Stimulated activated CD4-positive, alpha-beta T cell treated with anti-CD3 and anti-CD28 coated beads, Interleukin-15, amount 100 ng/mL, for 1 hour (primary cell): Measurements from ENCODE around the gene OSBPL5.
"Not testable (repeated sequence)": the region's sequence is repeated elsewhere in the genome, so short reads cannot be mapped to it uniquely, and the experiment has no call there.

ENCODE experiments used
- DNase-seq, 2 donors: peaks; one replicate each; pipeline ENCODE4 v3.0.0-alpha.2; 2020; ENCODE audit warnings: low read depth in 1 of 2, low spot score in 1 of 2

Gene OSBPL5

DNA sequence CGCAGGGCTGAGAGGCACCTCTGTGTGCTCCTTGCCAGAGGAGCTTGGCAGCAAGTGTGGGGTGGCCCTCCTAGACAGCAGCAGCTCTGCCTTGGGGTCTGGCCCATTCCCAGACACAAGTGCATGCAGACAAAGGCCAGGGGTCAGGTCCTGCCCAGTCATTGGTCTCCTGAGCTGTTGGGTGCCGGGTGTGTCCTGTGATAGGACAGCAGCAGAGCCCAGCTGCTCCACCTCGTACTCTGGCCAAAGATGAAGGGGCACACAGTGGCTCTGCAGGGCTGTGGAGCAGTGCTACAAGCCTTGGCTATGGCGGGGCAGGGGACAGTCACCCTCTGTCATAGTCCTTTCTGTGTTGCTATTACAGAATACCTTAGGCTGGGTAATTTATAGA lies 17.3 kb upstream of the OSBPL5 start:
- DNase-seq, result no peak

DNA sequence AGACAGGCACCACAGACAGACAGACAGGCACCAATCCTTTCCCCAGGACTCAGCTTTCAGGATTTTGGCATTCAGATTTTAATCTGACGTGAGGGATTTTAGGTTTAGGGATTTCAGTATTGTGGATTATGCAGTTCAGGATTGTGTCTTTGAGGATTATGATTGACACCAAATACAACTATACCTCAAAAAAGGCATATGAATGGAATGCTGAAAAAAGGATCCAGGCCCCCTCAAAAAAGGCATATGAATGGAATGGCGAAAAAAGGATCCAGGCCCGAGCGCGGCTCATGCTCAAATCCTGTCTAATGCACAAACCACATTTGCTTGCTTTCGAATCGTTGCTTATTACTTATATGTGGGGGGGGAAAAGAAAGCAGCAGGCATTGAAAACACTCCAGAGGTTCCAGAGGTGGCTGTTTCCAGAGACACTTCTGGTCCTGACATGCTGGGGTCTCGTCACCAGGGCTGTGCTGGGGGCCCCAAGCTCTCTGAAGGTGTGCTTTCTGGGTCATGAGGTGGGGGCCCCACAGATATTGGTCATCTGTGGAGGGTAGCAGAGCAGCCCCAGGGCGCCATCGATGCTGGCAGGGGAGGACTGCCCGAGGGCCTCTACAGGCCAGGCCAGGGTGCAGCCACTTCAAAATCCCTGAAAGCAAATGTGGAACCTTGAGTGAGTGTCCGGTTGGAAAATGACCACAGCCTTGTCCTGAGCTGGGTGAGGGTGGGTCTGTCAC lies 16.8 kb upstream of the OSBPL5 start:
- no peak for DNase-seq

DNA sequence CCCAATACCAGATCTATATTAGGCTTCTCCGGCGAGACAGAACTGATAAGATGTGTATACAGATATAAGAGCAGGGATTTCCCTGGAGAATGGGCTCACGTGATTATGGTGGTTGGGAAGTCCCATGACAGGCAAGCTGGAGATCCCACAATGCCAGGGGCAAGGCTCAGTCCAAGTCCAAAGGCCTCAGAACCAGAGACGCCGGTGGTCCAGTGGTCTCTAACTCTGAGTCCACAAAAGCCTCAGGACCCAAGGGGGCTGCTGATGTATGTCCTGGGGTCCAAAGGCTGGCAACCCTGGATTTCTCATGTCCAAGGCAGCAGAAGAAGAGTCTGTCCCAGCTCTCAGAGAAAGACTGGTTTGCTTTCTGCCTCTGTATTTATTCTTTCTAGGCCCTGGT lies 15.8 kb upstream of the OSBPL5 start:
- DNase-seq, result no peak

DNA sequence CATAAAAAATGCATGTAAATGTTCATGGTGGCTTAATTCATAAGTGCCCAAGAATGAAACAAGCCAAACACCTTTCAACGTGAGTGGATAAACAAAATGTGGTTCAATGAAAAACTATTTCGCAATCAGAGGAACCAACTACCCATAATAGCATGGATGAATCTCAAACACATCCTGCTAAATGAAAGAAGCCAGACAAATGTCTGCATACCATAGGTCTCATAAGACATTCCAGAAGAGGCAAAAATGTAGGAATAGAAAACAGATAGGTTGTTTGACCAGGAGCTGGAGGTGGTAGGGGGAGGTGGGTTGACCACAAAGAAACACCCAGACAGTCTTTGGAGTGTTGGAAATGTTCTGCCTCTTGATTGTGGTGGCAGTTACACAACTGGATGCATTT lies 13.2 kb upstream of the OSBPL5 start:
- DNase-seq, result no peak

DNA sequence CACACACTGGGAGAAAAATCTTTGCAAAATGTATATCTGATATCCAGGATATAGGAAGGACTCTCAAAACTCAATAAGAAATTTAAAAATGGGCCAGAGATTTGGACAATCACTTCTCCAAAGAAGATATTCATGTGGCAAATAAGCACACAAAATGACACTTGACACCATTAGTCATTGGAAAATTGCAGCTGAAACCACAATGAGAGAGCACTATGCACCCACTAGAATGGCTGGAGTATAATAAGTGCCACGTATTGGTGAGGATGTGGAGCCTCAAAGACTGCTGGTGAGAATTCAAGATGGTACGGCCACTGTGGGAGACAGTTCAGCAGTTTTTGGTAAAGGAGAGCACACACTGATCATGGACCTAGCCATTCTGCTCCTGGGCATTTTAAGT lies 12.8 kb upstream of the OSBPL5 start:
- no peak for DNase-seq

DNA sequence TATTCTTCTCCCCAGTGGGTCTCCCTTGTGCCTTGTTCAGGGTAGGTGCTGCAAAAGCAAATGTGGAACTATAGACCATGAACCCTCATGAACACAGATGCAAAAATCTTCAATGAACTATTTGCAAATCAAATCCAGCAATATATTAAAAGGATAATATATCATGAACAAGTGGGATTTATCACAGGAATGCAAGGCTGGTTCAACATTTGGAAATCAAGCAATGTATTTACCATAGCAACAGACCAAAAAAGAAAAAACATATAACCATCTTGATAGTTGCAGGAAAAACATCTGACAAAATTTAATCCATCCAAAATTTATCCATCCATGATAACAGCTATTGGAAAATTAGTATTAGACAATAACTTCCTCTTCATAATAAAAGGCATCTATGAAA lies 11.4 kb upstream of the OSBPL5 start:
- DNase-seq, result no peak

DNA sequence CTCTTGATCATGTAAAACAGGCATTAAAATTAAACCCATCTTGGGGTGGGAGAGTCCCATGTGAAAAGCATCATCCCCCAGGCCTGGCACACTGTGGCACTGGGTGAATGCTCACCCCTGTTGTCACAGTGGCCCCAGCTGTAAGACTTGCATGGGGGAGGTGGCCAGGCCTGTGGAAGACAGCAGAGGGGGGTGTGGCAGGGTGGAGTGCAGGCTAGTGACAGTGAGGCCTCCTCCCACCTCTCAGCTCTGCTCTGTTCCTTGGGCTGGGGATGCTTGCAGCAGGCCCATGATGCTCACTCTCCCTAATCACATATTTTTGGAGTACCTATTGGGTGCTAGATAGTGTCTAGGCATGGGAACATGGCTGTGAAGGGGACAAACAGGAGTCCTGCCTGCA lies 10.1 kb upstream of the OSBPL5 start:
- DNase-seq, result no peak

DNA sequence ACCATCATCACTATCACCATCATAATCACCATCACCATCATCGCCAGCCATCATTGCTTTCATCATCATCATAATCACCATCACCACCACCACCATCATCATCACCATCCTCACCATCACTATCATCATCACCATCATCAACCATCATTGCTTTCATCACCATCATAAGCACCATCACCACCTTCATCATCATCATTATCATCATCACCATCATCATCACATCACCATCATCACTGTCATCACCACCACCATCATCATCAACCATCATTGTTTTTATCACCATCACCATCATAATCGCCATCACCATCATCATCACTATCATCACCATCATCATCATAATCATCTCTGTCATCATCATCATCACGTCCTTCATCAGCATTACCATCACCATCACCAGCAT lies 9.3 kb upstream of the OSBPL5 start:
- DNase-seq, result no peak

DNA sequence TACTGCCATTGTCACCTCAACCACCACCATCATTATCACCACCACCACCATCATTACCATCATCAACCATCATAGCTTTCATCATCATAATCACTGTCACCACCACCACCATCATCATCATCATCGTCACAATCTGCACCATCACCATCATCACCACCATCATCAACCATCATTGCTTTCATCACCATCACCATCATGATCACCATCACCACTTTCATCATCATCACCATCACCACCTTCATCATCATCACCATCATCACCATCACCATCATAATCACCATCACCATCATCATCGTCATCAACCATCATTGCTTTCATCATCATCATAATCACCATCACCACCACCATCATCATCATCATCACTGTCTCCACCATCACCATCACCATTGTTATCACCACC lies 8.7 kb upstream of the OSBPL5 start:
- no peak for DNase-seq

DNA sequence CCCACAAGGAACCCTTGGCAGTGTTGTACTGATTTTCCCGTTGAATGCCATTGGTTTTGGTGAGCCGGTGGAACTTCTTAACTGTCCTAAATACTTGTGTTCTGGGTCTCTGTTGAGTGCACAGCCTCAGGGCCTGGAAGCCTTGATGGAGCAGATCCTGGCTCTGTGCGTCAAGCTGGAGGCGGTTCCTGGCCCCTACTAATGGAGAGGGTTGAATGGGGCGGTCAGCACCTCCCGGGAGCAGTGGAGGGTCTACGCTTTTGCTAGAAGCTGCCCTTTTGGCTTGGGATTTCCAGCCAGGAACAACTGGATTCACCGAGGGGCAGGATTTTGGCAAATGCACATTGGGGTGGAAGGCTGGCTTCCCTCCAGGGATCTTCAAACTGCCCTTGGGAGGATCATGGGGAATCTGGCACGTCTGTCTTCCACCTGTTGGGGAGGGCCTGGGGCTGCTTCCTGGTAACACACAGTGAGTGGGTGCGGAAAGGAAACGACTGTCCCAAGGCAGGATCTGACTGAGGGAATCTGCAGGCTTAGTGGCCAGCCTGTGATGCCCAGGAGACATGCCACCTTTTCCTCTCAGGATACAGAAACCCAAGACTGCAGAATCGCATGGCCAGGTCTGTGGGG lies 6.9 kb upstream of the OSBPL5 start:
- DNase-seq, result no peak

DNA sequence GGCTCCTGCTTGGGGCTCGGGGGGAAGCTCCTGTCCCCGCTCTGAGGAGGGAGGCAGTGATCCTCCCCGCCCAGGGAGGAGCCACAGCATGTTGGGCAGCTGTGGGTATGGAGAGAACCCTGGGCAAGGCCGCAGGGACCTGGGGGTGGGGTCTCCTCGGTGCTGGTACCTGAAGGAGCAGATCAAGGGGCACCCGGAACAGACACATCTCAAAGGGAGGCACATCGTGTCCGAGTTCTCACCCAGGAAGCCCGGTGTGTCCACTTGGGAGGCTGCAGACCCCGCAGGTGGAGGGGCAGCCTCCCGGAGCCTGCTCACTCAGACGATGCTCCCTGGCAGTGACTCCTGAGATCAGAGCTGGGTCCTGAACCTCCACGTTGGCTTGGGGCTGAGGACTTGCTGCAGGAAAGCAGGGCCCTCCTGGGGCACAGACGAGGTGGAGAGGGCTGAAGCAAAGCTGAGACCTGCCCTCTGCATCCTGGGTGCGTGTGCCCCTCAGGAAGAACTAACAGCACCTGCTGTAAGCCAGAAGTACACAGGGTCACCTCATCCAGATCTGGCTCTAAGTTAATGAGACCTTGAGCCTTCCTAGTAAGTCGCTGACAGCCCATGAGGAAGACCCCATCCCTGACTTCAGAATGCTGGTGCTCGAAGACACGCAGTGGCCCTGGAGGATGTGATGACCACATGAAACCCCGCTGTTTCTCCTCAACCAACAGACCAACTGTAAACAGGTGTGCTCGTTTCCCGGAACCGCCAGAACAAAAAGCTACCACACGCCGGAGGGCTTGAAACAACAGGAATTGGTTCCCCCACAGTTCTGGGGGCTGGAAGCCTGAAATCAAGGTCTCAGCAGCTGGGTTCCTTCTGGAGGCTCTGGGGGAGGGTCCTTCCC lies 5.9 kb upstream of the OSBPL5 start:
- no peak for DNase-seq

DNA sequence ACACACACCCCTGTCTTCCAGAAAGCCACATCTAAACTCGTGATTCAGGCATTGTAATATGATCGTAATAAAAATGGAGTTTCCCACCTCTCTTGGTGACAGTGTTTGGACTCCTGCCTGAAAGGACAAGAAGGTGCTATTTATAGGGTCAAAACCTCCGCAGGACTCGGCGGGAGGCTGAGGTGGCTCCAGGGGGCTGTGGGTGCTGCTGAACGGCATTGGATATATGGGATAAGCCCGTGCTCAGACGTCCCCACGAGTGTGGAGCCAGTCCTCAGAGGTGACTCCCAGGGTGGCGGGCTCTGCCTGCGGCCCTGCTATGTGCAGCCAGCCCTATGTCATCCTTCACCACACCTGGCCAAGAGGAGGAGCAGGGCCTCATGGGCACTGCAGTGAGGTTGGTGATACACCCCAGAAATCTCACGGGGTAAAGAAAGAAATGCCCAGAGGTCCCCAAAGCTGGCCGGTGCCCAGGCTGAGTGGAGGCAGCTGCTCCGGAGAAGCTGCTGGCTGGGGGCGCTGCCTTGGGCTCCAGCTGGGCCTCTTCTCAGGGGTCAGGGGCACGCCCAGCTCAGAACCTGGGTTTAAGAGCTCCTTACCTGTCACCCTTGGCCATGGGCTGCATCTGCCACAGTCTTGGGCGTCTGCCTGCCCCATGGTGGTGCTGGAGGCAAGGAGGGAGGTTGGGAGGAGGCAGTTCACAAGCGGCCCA lies 5.1 kb upstream of the OSBPL5 start:
- no peak for DNase-seq

DNA sequence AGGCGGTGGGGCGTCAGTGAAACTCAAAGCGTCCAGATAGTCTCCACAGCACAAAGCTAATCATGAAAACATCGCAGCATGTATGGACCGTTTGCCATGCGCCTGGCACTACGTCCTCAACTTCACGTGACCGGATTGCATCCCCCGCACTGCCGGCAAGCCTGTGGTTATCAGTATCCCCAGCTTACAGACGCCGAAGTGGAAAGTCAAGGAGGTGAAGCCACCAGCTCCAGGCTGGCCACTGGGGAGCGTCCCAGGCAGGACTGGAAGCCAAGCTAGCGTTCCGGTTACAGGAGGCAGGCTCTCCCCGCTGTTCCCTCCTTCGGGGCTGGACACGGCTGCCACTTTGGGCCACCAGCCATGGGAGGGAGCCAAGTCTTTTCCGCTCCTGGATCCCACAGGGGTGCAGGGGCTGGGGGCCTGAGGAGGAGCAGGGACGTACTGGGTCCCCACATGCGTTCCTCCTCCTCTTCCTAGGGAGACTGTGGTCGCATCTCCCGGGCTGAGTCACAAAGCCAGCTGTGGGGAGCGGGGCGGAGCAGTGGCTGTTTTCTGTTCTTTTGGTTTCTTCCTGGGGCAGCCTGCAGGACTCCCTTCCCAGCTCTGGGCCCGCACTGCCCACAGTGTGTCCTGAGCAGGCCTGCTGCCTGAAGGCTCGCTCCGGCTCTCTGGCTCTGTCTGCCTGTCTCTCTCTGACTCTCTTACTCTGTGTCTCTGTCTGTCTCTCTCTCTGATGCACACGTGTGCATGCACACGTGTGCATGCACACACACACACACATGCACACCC lies 4.3 kb upstream of the OSBPL5 start:
- DNase-seq, result no peak

DNA sequence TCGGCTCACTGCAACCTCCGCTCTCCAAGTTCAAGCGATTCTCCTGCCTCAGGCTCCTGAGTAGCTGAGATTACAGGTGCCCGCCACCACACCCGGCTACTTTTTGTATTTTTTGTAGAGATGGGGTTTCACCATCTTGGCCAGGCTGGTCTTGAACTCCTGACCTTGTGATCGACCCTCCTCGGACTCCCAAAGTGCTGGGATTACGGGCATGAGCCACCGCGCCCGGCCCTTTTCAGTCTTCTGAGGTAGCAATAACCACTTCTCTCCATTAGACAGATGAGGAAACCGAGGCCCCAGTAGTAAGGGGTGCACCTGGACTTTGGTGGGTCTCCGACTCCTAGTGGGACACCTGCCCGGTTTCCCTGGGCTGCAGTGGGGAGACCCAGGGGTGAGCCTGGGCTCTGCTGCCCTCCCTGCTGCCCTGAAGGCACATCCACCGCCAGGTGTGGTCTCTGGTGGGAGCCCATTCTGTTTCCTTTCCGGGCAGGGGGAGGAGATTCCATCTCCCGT lies 3.7 kb upstream of the OSBPL5 start:
- DNase-seq, result not testable (repeated sequence)

DNA sequence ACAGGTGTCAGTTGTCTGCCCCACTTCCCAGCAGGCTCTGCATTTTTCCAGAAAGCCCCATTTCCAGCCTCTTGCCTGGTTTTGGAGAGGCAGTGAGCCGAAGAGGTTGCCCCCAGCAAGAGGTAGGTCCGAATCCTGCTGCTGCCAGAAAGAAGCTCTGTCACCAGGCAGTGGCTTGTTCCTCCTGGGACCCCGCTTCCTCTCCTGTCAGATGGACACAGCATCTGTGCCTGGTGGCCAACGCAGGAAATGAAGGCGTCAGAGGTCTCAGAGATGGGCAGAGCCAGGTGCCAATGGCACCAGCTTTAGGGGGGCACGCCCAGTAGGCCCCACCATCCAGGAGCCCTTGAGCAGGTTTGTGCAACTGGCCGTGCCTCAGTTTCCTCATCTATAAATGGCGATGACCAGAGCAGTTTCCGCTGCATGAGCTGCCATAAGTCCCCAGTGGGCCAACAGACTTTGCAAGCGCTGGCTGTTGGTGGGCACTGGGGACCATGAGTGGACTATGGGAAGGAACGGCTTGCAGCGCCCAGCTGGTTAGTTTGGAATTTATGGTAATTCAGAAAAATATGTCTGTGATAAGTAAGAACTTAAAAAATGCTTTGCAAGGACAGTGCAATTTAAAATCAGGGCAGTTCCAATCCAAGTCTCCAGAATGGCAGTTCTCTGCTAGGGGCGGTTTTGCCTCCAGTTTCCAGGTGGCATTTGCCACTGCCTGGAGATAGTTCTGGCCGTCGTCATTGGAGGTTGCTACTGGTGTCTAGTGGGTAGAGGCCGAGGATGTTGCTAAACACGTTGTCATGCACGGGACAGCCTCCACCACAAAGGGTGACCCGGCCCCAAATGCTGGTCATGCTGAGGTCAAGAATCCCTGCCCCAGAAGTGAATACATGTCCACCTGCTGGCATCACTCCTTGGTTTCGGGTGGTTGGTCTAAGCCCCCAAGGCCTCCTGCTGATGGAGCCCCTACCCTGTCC lies 2.3 kb upstream of the OSBPL5 start:
- no peak for DNase-seq

DNA sequence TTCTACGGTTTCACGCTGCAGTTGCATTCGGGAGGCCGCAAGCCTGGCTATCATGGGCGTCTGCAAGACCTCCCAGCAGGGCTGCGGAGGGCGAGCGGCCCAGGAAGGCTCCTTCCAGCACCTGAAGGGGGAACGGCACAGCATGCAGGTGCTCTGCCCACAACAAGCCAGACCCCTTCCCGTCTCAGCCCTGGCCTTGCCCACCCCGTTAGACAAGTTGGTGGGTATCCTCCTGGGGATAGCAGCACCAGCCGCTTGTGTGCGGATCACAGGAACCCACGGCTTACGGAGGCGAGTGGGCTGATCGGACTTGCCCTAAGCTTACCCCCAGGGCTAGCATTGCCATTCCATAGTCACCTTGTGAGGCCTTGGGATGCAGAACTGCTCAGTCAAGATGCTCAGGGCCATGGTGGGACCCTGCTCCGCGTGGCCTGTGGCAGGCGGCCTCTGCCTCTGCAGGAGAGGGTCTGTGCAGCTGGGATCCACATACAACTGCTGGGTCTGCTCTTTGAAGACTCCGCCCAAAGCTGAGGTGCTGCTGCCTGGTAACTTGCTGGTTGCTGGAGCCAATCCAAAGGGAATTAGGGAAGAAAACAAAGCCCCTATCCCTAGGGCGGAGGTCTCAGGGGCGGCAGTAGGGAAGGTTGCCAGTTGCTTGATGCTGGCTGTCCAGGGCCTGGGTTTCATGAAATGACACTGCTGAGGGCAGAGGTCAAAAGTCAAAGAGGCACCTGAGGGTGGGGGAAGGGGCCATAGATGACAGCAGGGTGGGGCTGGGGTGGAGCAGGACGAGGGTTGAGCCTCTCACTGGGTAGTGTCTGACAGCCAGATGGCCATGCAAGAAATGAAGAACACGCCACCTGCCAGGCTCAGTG lies 1.4 kb upstream of the OSBPL5 start:
- no peak for DNase-seq

DNA sequence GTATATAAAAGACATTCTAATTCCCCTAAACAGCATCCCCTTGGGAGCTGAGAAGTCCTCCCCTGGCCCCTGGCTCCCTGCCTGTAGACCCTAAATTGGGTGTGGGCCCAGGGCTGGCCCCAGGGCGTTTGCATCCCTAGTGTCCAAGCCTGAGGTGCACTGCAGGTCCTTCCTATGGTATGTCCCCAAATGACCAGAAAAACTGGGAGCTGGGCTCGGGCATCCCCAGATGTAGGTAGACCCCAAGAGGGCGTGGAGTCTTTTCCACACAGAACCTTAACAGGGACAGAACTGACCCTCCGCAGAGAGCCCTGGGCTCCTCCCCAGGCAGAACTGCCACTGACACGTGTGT lies 782 bp upstream of the OSBPL5 start:
- no peak for DNase-seq

DNA sequence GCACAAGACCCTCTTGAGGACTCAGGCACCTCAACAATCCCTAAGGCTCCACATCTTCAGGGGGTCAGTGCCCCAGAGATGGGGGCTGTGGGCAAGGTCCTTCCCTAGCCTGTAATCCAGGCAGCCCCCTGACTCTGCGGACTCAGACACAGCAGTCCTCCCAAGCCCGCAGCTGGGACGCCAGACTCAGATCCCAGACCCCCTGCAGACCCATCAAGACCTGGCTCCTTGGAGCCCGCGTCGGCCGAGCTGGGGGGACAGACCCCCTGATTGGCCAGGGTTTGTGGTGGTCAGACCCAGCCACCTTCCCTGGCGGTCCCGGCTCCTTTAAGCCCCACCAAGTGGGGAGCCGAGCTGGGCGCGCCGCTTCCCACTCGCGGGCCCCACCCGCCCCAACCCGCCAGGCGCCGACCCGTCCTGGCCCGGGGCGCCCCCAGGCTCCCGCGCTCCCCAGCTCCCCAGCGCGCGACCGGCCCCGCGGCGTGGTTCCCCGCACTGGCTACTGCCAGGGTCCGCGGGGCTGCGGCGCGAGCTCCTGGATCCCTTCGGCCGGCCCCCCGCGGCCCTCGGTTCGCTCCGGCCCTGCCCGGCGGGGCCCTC lies 458 bp downstream of the OSBPL5 start:
- no peak for DNase-seq
